Testis (tissue), 3 donors: ENCODE measurements around the gene ANGPTL2. TPM values are rescaled to one million over a fixed set of nuclear protein-coding genes. Genes with fewer than 3 reads are reported as not detected.

Source experiments
- DNase-seq: peaks from one replicate; pipeline ENCODE4 v3.0.0-alpha.2; 2019
- H3K27ac ChIP-seq, 2 donors: fragments of 200-600 bp; sonication (generic); one replicate each; pipeline ENCODE4 v1.5.1; 2019
- H3K27me3 ChIP-seq: fragments of 200-600 bp; sonication (generic); one replicate; pipeline ENCODE4 v1.5.1; 2019
- H3K36me3 ChIP-seq: fragments of 200-600 bp; sonication (generic); one replicate; pipeline ENCODE4 v1.5.1; 2017; ENCODE audit warnings: low read depth; ENCODE audit errors: missing control alignments
- H3K4me1 ChIP-seq: fragments of 200-600 bp; sonication (generic); one replicate; pipeline ENCODE4 v1.5.1; 2019
- H3K4me3 ChIP-seq, 2 donors: fragments of 200-600 bp; sonication (generic); one replicate each; pipeline ENCODE4 v1.5.1; 2017 to 2019
- H3K9me3 ChIP-seq: fragments of 200-600 bp; sonication (generic); one replicate; pipeline ENCODE4 v1.5.1; 2017
- POLR2A ChIP-seq: fragments of 450-650 bp; IDR thresholded peaks from one replicate; pipeline ENCODE4 v1.6.1; 2017; ENCODE audit warnings: antibody characterized with exemption, mild to moderate bottlenecking, moderate library complexity
- WGBS, 2 donors: methylation state at CpG; one replicate each; pipeline ENCODE4 v1.1.5; 2018; 5-methylcytosine and 5-hydroxymethylcytosine counted together
- intact Hi-C: fragments of 100-400 bp; cut with DNase I; formaldehyde crosslinking; loops from one replicate; pipeline ENCODE4 v1.15.1; 2023; ENCODE audit warnings: low total_unique reads
- polyA plus RNA-seq: library from polyadenylated mRNA; stranded (reverse); fragments of 350-450 nt; fragmentation: Illumina TruSeq; extraction: RNeasy Lipid Tissue Mini Kit (QIAGEN cat#74804); gene quantifications from one replicate; pipeline ENCODE4 v1.2.3, GENCODE V29; 2014; ENCODE audit warnings: low read depth, low replicate concordance; ENCODE audit not compliant: insufficient read depth
- total RNA-seq, 2 donors: library from RNA; depleted of rRNA; stranded (reverse); fragments of >200 nt; gene quantifications; one replicate each; pipeline ENCODE4 v1.2.3, GENCODE V29; 2016
- TF ChIP-seq, protein P1 (sequence below), 3 experiments: fragments of 450-650 bp in 2 of 3; fragments of 200-600 bp in 1 of 3; sonication (generic) in 1 of 3; IDR thresholded peaks; one replicate each; pipeline ENCODE4 v1.5.1; 2016 to 2019; ENCODE audit warnings: antibody characterized with exemption in 3 of 3, mild to moderate bottlenecking in 2 of 3, moderate library complexity in 1 of 3

The ANGPTL2 gene
- total and polyA plus RNA-seq, 3 donors from 2014 or later, result 2.4 to 30.7 (median 2.4) TPM

DNA sequence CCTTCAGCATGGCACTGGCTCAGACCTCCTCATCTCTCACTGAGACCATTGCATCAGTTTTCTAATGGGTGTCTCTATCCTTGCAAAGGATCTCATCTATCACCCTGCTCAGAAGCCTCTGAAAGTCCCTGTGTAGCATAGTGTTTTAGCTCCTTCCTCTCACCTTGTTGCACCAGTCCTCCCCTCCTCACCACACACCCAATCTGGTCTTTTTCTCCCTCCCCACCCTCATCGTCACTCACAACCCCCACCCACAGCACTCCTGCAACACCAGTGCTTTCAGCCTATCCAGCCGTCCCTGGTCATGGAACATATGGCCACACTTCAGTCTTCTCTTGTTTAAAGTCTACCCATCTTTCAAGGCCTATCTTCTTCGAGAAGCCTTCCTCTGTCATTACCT lies 74.5 kb downstream of the ANGPTL2 start:
- Histone ChIP-seq H3K36me3 (no peaks in the 10 kb centered on the region), H3K27me3 (no peaks in the 10 kb centered on the region), H3K9me3 (no peaks in the 10 kb centered on the region), H3K4me1 (peaks cover 8% of the 10 kb centered on the region), H3K4me3 (no peak overlapping the region), H3K27ac (no peak overlapping the region)
- WGBS, 2 donors, result 93 to 98% methylated on average over 3 of the region's 3 CpGs
- intact Hi-C loops, result no loop called here
- DNase-seq, result no peak
- TF ChIP-seq, protein P1, sequence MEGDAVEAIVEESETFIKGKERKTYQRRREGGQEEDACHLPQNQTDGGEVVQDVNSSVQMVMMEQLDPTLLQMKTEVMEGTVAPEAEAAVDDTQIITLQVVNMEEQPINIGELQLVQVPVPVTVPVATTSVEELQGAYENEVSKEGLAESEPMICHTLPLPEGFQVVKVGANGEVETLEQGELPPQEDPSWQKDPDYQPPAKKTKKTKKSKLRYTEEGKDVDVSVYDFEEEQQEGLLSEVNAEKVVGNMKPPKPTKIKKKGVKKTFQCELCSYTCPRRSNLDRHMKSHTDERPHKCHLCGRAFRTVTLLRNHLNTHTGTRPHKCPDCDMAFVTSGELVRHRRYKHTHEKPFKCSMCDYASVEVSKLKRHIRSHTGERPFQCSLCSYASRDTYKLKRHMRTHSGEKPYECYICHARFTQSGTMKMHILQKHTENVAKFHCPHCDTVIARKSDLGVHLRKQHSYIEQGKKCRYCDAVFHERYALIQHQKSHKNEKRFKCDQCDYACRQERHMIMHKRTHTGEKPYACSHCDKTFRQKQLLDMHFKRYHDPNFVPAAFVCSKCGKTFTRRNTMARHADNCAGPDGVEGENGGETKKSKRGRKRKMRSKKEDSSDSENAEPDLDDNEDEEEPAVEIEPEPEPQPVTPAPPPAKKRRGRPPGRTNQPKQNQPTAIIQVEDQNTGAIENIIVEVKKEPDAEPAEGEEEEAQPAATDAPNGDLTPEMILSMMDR (IDR thresholded peaks at IDR 0.05), result no peak
- no peak for TF ChIP-seq POLR2A

DNA sequence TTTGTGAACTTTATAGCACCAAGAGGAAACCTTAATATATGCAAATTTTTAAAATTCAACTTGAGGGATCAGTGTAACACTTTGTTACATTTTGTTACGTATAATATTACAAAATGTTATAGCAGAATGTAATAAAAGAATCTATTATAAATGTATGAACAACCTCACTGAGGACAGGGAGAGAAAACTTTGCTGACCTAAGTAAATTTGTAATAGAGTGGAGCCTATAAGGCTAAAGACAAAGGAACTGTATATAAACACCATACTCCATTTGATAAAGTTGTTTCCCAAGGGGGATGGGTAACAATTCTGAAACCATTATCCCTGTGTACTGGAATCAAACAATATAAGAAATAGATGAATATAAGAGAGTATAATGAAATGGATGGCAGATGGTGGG lies 77.3 kb downstream of the ANGPTL2 start:
- Histone ChIP-seq H3K27ac (no peak overlapping the region), H3K4me3 (no peak overlapping the region), H3K27me3 (no peaks in the 10 kb centered on the region), H3K4me1 (no peaks in the 10 kb centered on the region), H3K36me3 (no peaks in the 10 kb centered on the region), H3K9me3 (no peaks in the 10 kb centered on the region)
- intact Hi-C loops, result no loop called here
- DNase-seq, result no peak
- TF ChIP-seq POLR2A, result no peak
- TF ChIP-seq, protein P1 (IDR thresholded peaks at IDR 0.05), result no peak
- 69 to 74% methylated on average over 1 of the region's 1 CpG for WGBS, 2 donors

DNA sequence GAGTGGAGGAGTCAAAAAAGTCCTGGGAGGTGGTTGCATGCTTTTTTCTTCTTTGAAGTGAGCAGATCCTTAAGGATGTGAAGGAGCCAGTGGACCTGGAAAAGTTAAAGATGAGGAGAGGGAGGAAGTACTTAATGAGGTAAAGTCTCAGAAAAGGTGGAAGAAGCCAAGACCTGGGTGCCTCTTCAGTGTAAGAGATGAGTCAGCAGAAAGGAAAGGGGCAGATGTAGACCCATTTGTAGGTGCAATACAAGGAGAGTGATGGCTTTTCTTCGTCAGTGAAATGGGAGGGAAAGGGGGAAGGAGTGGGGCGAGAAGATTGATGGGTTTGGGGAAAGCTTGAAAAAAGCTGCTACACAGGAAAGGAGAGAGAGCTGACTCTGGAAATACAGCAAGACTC lies 82.9 kb downstream of the ANGPTL2 start:
- DNase-seq, result no peak
- Histone ChIP-seq H3K4me1 (peaks cover 19% of the 10 kb centered on the region), H3K36me3 (no peaks in the 10 kb centered on the region), H3K4me3 (no peak overlapping the region), H3K9me3 (no peaks in the 10 kb centered on the region), H3K27me3 (no peaks in the 10 kb centered on the region), H3K27ac (no peak overlapping the region)
- intact Hi-C loops, result no loop called here
- no peak for TF ChIP-seq POLR2A
- TF ChIP-seq, protein P1 (IDR thresholded peaks at IDR 0.05), result no peak
- WGBS, 2 donors, result 88 to 96% methylated on average over 2 of the region's 2 CpGs

DNA sequence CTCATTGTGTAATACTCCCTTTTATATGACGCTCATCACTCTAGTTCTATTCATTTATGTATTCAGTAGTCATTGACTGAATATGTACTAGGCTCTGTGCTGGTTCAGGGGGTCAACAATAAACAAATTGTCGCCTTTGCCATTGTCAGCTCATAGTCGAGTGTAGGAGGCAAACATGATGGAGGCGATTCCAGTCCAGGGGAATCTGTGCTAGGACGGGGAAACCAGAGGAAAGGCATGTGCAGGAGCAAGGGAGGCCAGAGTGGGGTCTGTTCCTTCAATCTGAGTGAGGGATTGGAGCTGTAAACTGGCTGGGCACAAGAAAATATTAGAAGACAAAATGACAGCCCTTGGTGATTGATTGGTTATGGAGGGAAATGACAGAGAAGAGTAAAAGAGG lies 83.9 kb downstream of the ANGPTL2 start:
- no peaks in the 10 kb centered on the region for H3K36me3 ChIP-seq
- 66 to 85% methylated on average over 5 of the region's 5 CpGs for WGBS, 2 donors
- no peaks in the 10 kb centered on the region for H3K27me3 ChIP-seq
- intact Hi-C loops, result no loop called here
- no peaks in the 10 kb centered on the region for H3K9me3 ChIP-seq
- no peak for DNase-seq
- H3K4me1 ChIP-seq, result peaks cover 19% of the 10 kb centered on the region
- no peak overlapping the region for H3K4me3 ChIP-seq
- H3K27ac ChIP-seq, result peak overlapping the region in 1 of 2 donors; percentile 19
- TF ChIP-seq, protein P1 (IDR thresholded peaks at IDR 0.05), result no peak
- no peak for TF ChIP-seq POLR2A

Other genes with a start within 250 kb of the ANGPTL2 start
- 10 to 100 TPM; 36.9 to 48.6 TPM for gene RALGPS1, start 207.9 kb downstream of the ANGPTL2 start, total RNA-seq
- 35.9 TPM for gene RALGPS1, start 207.9 kb downstream of the ANGPTL2 start, polyA plus RNA-seq
- gene GARNL3, start 142.1 kb upstream of the ANGPTL2 start, total RNA-seq, result 10 to 100 TPM; 25.9 to 42.8 TPM
- 12.9 TPM for gene GARNL3, start 142.1 kb upstream of the ANGPTL2 start, polyA plus RNA-seq